GM23338 (cell line): ENCODE results near the gene B4GALT5. TPM values are rescaled to one million over a fixed set of nuclear protein-coding genes. Genes with fewer than 3 reads are reported as not detected.

Experiments
- ATAC-seq: fragments of 200-7000 bp; cut with Tn5 transposase; 3 replicates; pipeline ENCODE4 v1.9.1; 2020
- DNase-seq: peaks from one replicate; pipeline ENCODE4 v3.0.0-alpha.2; 2015; ENCODE audit warnings: low spot score
- H2AFZ ChIP-seq: fragments of 200-600 bp; sonication (generic); 2 replicates; pipeline ENCODE4 v1.8.0; 2016; ENCODE audit warnings: antibody characterized with exemption, mild to moderate bottlenecking, moderate library complexity
- H3F3A ChIP-seq: fragments of 200-600 bp; sonication (generic); replicated peaks from 2 replicates; pipeline ENCODE4 v1.8.0; 2017; ENCODE audit warnings: antibody characterized with exemption, mixed run types, low read depth
- H3K27ac ChIP-seq: fragments of 200-600 bp; sonication (generic); 2 replicates; pipeline ENCODE4 v1.6.1; 2016; ENCODE audit warnings: low read depth
- H3K27me3 ChIP-seq: fragments of 200-600 bp; sonication (generic); 2 replicates; pipeline ENCODE4 v1.8.0; 2016; ENCODE audit warnings: mild to moderate bottlenecking, mixed run types, moderate library complexity; ENCODE audit not compliant: insufficient read depth
- H3K36me3 ChIP-seq: fragments of 200-600 bp; sonication (generic); 2 replicates; pipeline ENCODE4 v1.8.0; 2016; ENCODE audit warnings: mild to moderate bottlenecking; ENCODE audit not compliant: insufficient read depth
- H3K4me1 ChIP-seq: fragments of 200-600 bp; sonication (generic); 2 replicates; pipeline ENCODE4 v1.8.0; 2016; ENCODE audit warnings: mild to moderate bottlenecking, moderate library complexity; ENCODE audit not compliant: insufficient read depth
- H3K4me2 ChIP-seq: fragments of 200-600 bp; sonication (generic); 2 replicates; pipeline ENCODE4 v1.7.1; 2017; ENCODE audit warnings: mixed run types
- H3K4me3 ChIP-seq: fragments of 200-600 bp; sonication (generic); 2 replicates; pipeline ENCODE4 v1.6.1; 2016; ENCODE audit warnings: mixed run types
- H3K79me2 ChIP-seq: fragments of 200-600 bp; sonication (generic); replicated peaks from 2 replicates; pipeline ENCODE4 v1.8.0; 2017; ENCODE audit warnings: mild to moderate bottlenecking; ENCODE audit not compliant: insufficient read depth
- H3K9me2 ChIP-seq: fragments of 200-600 bp; sonication (generic); 2 replicates; pipeline ENCODE4 v1.8.0; 2017; ENCODE audit not compliant: insufficient read depth
- H4K20me1 ChIP-seq: fragments of 200-600 bp; sonication (generic); replicated peaks from 2 replicates; pipeline ENCODE4 v1.8.0; 2017; ENCODE audit warnings: mild to moderate bottlenecking; ENCODE audit not compliant: insufficient read depth
- H3K27ac Mint-ChIP-seq: 2 replicates; pipeline ENCODE4 v1.8.0; 2020; ENCODE audit warnings: inconsistent platforms, mild to moderate bottlenecking, moderate library complexity, mixed read lengths
- H3K27me3 Mint-ChIP-seq: 3 replicates; pipeline ENCODE4 v1.8.0; 2022; ENCODE audit warnings: low read depth, mild to moderate bottlenecking, moderate library complexity, mixed read lengths, inconsistent platforms; ENCODE audit not compliant: insufficient read depth, poor library complexity
- H3K36me3 Mint-ChIP-seq: 3 replicates; pipeline ENCODE4 v1.8.0; 2021; ENCODE audit warnings: low read depth, mild to moderate bottlenecking, inconsistent platforms, moderate library complexity, mixed read lengths
- H3K4me1 Mint-ChIP-seq: 3 replicates; pipeline ENCODE4 v1.8.0; 2020; ENCODE audit warnings: mild to moderate bottlenecking, inconsistent platforms, mixed read lengths
- H3K4me3 Mint-ChIP-seq: 3 replicates; pipeline ENCODE4 v1.8.0; 2021; ENCODE audit warnings: moderate library complexity, mild to moderate bottlenecking, inconsistent platforms, mixed read lengths
- H3K9me3 Mint-ChIP-seq: 3 replicates; pipeline ENCODE4 v1.8.0; 2020; ENCODE audit warnings: moderate library complexity, mild to moderate bottlenecking, inconsistent platforms, mixed read lengths
- CREB1 ChIP-seq: fragments of 250-450 bp; sonication (Bioruptor Pico); IDR thresholded peaks from 2 replicates; pipeline ENCODE4 v1.5.0; 2020; ENCODE audit warnings: low read depth, mild to moderate bottlenecking, moderate library complexity
- EZH2 ChIP-seq: fragments of 200-600 bp; sonication (generic); IDR thresholded peaks from one replicate; pipeline ENCODE4 v1.8.0; 2017; ENCODE audit warnings: antibody characterized with exemption, mild to moderate bottlenecking, low read depth; ENCODE audit not compliant: unreplicated experiment
- EZH2phosphoT487 ChIP-seq: fragments of 200-600 bp; sonication (generic); IDR thresholded peaks from one replicate; pipeline ENCODE4 v1.8.1; 2018; ENCODE audit warnings: antibody characterized with exemption; ENCODE audit not compliant: unreplicated experiment
- POLR2AphosphoS5 ChIP-seq: IDR thresholded peaks from 2 replicates; pipeline ENCODE4 v1.6.1; 2016; ENCODE audit warnings: antibody characterized with exemption, low read depth
- ZNF331 ChIP-seq: fragments of 250-450 bp; sonication (Bioruptor Pico); IDR thresholded peaks from 2 replicates; pipeline ENCODE4 v1.5.0; 2020; ENCODE audit warnings: low read depth, mild to moderate bottlenecking, moderate library complexity
- ZNF462 ChIP-seq: fragments of 250-450 bp; sonication (Bioruptor Pico); IDR thresholded peaks from 2 replicates; pipeline ENCODE4 v1.5.0; 2020; ENCODE audit warnings: mild to moderate bottlenecking, moderate library complexity
- polyA plus RNA-seq: library from polyadenylated mRNA; unstranded; fragments of >200 nt; fragmentation: Nextera tagmentation; extraction: Ambion mirVana; gene quantifications from 2 replicates; pipeline ENCODE4 v1.2.1, GENCODE V29; 2016
- total RNA-seq: library from RNA; depleted of rRNA; stranded (reverse); fragments of >200 nt; shearing (Covaris generic); gene quantifications from 2 replicates; pipeline ENCODE4 v1.2.3, GENCODE V29; 2014

Gene B4GALT5
- total and polyA plus RNA-seq, 2 experiments from 2014 or later, result 19.1 to 50.3 TPM

- TF ChIP-seq ZNF462 (CRISPR knock-in tag) (no peak), CREB1 (no peak), POLR2AphosphoS5 (no peak), EZH2 (no peak), ZNF331 (CRISPR knock-in tag) (no peak)
These were observed 70.9 kb downstream of the B4GALT5 start (continued) for GRCh38 chr20:49642816-49643215.

DNA sequence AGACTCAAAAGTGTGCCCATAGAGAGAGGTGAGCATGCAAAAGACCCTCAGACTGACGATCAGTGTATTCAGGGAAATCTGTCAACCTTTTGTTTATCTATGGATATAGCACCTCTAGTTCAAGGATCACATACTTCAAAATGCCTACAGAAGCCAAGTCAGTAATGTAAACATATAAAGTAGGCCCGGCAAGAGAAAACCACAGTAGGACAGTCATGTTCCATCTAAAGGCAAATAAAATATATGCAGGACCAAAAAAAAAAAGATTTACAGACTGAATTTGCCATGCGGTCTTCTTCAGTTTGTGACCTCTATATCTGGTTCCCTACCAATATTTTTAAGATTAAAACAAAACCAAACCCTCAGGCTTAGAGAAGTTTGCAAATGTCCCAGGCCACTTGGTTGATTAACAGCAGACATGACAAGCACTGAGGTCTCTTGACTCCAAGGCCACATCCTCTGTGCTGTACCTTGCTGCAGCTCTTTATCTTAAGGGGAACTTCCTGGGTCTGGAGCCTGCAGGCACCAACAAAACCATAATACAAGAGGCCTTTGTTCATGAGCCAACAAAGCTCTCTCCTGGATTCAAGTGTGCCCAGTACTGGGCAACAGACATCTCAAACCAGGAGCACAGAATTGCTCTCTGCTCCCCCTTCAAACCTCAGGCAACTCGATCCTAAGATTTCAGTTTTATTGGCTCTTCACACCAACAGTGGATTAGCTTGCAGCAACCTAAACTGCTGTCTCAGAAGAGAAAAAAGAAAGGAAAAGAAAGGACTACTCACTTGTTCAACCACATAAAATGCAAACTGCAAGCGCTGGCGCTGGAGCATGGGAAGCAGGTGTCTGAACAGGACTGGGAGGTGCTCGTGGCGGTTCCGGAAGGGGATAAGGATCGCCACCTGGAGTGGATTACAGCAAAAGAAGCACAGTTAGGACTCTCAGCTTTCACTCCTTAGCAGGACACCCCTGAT, 71.7 kb downstream of the B4GALT5 start:
- Histone ChIP-seq H4K20me1 (peaks cover 21% of the 10 kb centered on the region), H3K36me3 (peaks cover 67% of the 10 kb centered on the region), H3K4me1 (no peaks in the 10 kb centered on the region), H3K27me3 (no peaks in the 10 kb centered on the region), H3K79me2 (peaks cover 30% of the 10 kb centered on the region), H2AFZ (no peak overlapping the region), H3K4me2 (no peak overlapping the region), H3K4me3 (no peak overlapping the region), H3F3A (peaks cover 2% of the 10 kb centered on the region; the same call in 1 of the 2 replicates), H3K27ac (no peak overlapping the region), H3K9me2 (no peaks in the 10 kb centered on the region)
- H3K27me3 Mint-ChIP-seq, result peaks cover 1% of the 10 kb centered on the region
- H3K27ac Mint-ChIP-seq, result peak overlapping the region; percentile 51; the same call in 1 of the 2 replicates
- H3K4me3 Mint-ChIP-seq, result no peak overlapping the region
- no peak for TF ChIP-seq EZH2phosphoT487
- no peaks in the 10 kb centered on the region for H3K9me3 Mint-ChIP-seq
- H3K4me1 Mint-ChIP-seq, result peaks cover 2% of the 10 kb centered on the region; the same call in 2 of the 3 replicates
- DNase-seq (no peak), ATAC-seq (no peak)
- H3K36me3 Mint-ChIP-seq, result peaks cover 84% of the 10 kb centered on the region
